Measurements from ENCODE around the gene DLEC1.
"Not testable (repeated sequence)": the region's sequence is repeated elsewhere in the genome, so short reads cannot be mapped to it uniquely, and the experiment has no call there.

Gene DLEC1

GRCh38 chr3:38036906-38037305 lies 2.1 kb upstream of the DLEC1 start:
- in situ Hi-C loops (cut with MboI; ENCODE audit: low sequenced_read_pairs), result no loop called here

- in situ Hi-C loops (cut with MboI; ENCODE audit: low sequenced_read_pairs), result no loop called here
Measured at GRCh38 chr3:38038447-38038911, 529 bp upstream of the DLEC1 start.

GRCh38 chr3:38039899-38040261 lies 872 bp downstream of the DLEC1 start:
- in situ Hi-C loops (cut with MboI; ENCODE audit: low sequenced_read_pairs), result no loop called here

- in situ Hi-C loops (cut with MboI; ENCODE audit: low sequenced_read_pairs), result no loop called here
Measured at GRCh38 chr3:38040401-38040800, 1.4 kb downstream of the DLEC1 start.

GRCh38 chr3:38043486-38043885 lies 4.5 kb downstream of the DLEC1 start:
- in situ Hi-C loops (cut with MboI; ENCODE audit: low sequenced_read_pairs), result no loop called here

- in situ Hi-C loops (cut with MboI; ENCODE audit: low sequenced_read_pairs), result no loop called here
Measured at GRCh38 chr3:38046027-38046426, 7.0 kb downstream of the DLEC1 start.

GRCh38 chr3:38046821-38047220 lies 7.8 kb downstream of the DLEC1 start:
- in situ Hi-C loops (cut with MboI; ENCODE audit: low sequenced_read_pairs), result no loop called here

- in situ Hi-C loops (cut with MboI; ENCODE audit: low sequenced_read_pairs), result no loop called here
Measured at GRCh38 chr3:38047896-38048295, 8.9 kb downstream of the DLEC1 start.

- in situ Hi-C loops (cut with MboI; ENCODE audit: low sequenced_read_pairs), result no loop called here
Measured at GRCh38 chr3:38049358-38050126, 10.5 kb downstream of the DLEC1 start.

GRCh38 chr3:38051131-38051530 lies 12.1 kb downstream of the DLEC1 start:
- in situ Hi-C loops (cut with MboI; ENCODE audit: low sequenced_read_pairs), result no loop called here

GRCh38 chr3:38053286-38053685 lies 14.3 kb downstream of the DLEC1 start:
- in situ Hi-C loops (cut with MboI; ENCODE audit: low sequenced_read_pairs), result not testable (repeated sequence)

- in situ Hi-C loops (cut with MboI; ENCODE audit: low sequenced_read_pairs), result not testable (repeated sequence)
Measured at GRCh38 chr3:38053813-38054498, 14.9 kb downstream of the DLEC1 start.

GRCh38 chr3:38054499-38055001 lies 15.5 kb downstream of the DLEC1 start:
- in situ Hi-C loops (cut with MboI; ENCODE audit: low sequenced_read_pairs), result no loop called here

- in situ Hi-C loops (cut with MboI; ENCODE audit: low sequenced_read_pairs), result no loop called here
Measured at GRCh38 chr3:38059148-38059547, 20.1 kb downstream of the DLEC1 start.

GRCh38 chr3:38059591-38059990 lies 20.6 kb downstream of the DLEC1 start:
- in situ Hi-C loops (cut with MboI; ENCODE audit: low sequenced_read_pairs), result no loop called here

- in situ Hi-C loops (cut with MboI; ENCODE audit: low sequenced_read_pairs), result no loop called here
Measured at GRCh38 chr3:38062809-38063208, 23.8 kb downstream of the DLEC1 start.

GRCh38 chr3:38064453-38064852 lies 25.4 kb downstream of the DLEC1 start:
- in situ Hi-C loops (cut with MboI; ENCODE audit: low sequenced_read_pairs), result not testable (repeated sequence)

- in situ Hi-C loops (cut with MboI; ENCODE audit: low sequenced_read_pairs), result no loop called here
Measured at GRCh38 chr3:38067508-38068233, 28.7 kb downstream of the DLEC1 start.

- in situ Hi-C loops (cut with MboI; ENCODE audit: low sequenced_read_pairs), result no loop called here
Measured at GRCh38 chr3:38070013-38070412, 31.0 kb downstream of the DLEC1 start.

GRCh38 chr3:38077073-38077472 lies 38.1 kb downstream of the DLEC1 start:
- in situ Hi-C loops (cut with MboI; ENCODE audit: low sequenced_read_pairs), result not testable (repeated sequence)

- in situ Hi-C loops (cut with MboI; ENCODE audit: low sequenced_read_pairs), result not testable (repeated sequence)
Measured at GRCh38 chr3:38082296-38082695, 43.3 kb downstream of the DLEC1 start.

Data from HL-60/S4 (cell line).